AG04450 (cell line): ENCODE data around the gene EFCAB9. TPM values are rescaled to one million over a fixed set of nuclear protein-coding genes. Genes with fewer than 3 reads are reported as not detected.

ENCODE experiments used
- CTCF ChIA-PET: fragments of 300-600, 350-600 bp; formaldehyde crosslinking; extraction: SDS; loops from one replicate; lab custom pipeline; 2022; ENCODE audit warnings: antibody characterized with exemption, inconsistent platforms; lab: Charles Lee
- POLR2A ChIA-PET: fragments of 350-600 bp; formaldehyde crosslinking; extraction: SDS; loops from one replicate; lab custom pipeline; 2021; ENCODE audit warnings: antibody characterized with exemption, inconsistent platforms; lab: Yijun Ruan, JAX
- DNase-seq: peaks from one replicate; pipeline ENCODE4 v3.0.0-alpha.2; 2011; ENCODE audit warnings: low read depth, low spot score
- H3K27ac ChIP-seq: one replicate; pipeline ENCODE4 v1.5.1; 2012; ENCODE audit warnings: low read depth, low read length, control low read depth
- H3K27me3 ChIP-seq: one replicate; pipeline ENCODE4 v1.6.0; 2012; ENCODE audit warnings: low read length; ENCODE audit not compliant: control insufficient read depth, insufficient read depth
- H3K4me3 ChIP-seq: 2 replicates; pipeline ENCODE4 v1.5.1; 2011; ENCODE audit warnings: mild to moderate bottlenecking, low read depth, low read length, control low read depth
- H3K9me3 ChIP-seq: 2 replicates; pipeline ENCODE4 v1.5.1; 2012; ENCODE audit warnings: low read length; ENCODE audit not compliant: control insufficient read depth, insufficient read depth
- polyA plus RNA-seq: library from polyadenylated mRNA; depleted of rRNA; stranded (reverse); fragments of >200 nt; gene quantifications from 2 replicates; pipeline ENCODE4 v1.2.3, GENCODE V29; 2011; rRNA removed
- small RNA-seq: library from RNA; depleted of rRNA; stranded (forward); fragments of <200 nt; gene quantifications from one replicate; pipeline ENCODE3, GENCODE V24; 2012; ENCODE audit warnings: low read depth; ENCODE audit not compliant: insufficient read length
- TF ChIP-seq, protein P1 (sequence below): IDR thresholded peaks from 2 replicates; pipeline ENCODE4 v1.5.1; 2011; ENCODE audit warnings: low read depth, low read length, control low read depth, inconsistent platforms

The EFCAB9 gene
- polyA plus RNA-seq, 1 experiment = not detected

DNA sequence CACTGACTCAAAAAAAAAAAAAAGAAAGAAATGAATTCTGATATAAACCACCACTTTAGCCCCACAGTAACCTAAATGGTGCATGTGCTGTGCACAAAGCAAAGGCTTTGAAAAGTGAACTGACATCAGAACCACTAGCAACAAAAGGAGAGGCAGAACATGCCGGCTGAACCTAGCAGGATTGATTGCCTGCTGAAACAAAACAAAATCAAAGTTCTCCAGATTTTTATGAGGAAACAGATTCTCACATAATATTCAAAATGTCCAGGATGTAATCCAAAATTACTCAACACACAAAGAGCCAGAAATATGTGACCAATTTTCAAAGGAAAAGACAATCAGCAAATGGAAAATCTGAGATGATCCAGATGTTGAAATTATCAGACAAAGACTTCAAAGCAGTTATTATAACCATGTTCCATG is 51.7 kb downstream of the EFCAB9 start:
- H3K4me3 ChIP-seq = no peak overlapping the region
- no peaks in the 10 kb centered on the region for H3K27me3 ChIP-seq
- TF ChIP-seq, protein P1, sequence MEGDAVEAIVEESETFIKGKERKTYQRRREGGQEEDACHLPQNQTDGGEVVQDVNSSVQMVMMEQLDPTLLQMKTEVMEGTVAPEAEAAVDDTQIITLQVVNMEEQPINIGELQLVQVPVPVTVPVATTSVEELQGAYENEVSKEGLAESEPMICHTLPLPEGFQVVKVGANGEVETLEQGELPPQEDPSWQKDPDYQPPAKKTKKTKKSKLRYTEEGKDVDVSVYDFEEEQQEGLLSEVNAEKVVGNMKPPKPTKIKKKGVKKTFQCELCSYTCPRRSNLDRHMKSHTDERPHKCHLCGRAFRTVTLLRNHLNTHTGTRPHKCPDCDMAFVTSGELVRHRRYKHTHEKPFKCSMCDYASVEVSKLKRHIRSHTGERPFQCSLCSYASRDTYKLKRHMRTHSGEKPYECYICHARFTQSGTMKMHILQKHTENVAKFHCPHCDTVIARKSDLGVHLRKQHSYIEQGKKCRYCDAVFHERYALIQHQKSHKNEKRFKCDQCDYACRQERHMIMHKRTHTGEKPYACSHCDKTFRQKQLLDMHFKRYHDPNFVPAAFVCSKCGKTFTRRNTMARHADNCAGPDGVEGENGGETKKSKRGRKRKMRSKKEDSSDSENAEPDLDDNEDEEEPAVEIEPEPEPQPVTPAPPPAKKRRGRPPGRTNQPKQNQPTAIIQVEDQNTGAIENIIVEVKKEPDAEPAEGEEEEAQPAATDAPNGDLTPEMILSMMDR = no peak
- DNase-seq = no peak
- POLR2A ChIA-PET = no interaction called here
- no peaks in the 10 kb centered on the region for H3K9me3 ChIP-seq
- no peak overlapping the region for H3K27ac ChIP-seq
- CTCF ChIA-PET = interaction anchor here (0.9 kb wide), 1 partner anchor 57 kb away, joined by 3 read pairs; no protein-coding TSS in a partner anchor

DNA sequence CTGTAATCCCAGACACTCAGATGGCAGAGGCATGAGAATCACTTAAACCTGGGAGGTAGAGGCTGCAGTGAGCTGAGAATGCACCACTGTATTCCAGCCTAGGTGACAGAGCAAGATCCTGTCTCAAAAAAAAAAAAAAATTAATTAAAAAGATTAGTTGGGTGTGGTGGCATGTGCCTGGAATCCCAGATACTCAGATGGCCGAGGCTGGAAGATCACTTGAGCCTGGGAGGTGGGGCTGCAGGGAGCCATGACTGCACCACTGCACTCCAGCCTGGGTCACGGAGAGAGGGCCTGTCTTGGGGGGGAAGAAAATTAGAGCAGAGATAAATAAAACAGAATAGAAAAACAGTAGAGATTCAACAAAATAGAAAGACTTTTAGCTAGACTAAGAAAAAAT is 54.7 kb downstream of the EFCAB9 start:
- ChIA-PET CTCF (no interaction called here), POLR2A (interaction anchor here (0.7 kb wide), 1 partner anchor 16 kb away, joined by 8 read pairs; no protein-coding TSS in a partner anchor)
- Histone ChIP-seq H3K27me3 (no peaks in the 10 kb centered on the region), H3K27ac (no peak overlapping the region), H3K4me3 (no peak overlapping the region), H3K9me3 (peaks cover 7% of the 10 kb centered on the region)
- TF ChIP-seq, protein P1 = no peak
- DNase-seq = no peak

DNA sequence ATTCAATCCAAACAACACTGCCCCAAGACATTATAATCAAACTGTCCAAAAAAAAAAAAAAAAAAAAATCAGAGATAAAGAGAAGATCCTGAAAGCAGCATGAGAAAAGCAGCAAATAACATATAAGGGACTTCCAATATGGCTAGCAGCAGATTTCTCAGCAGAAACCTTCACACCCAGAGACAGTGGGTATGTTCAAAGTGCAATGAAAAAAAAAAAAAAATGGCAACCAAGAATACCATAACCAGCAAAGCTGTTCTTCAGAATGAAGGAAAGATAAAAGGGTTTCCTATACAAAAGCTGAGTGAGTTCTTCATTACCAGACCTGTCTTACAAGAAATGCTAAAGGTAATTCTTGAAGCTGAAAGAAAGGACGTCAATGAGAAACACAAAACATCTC is 57.4 kb downstream of the EFCAB9 start:
- TF ChIP-seq, protein P1 = no peak

DNA sequence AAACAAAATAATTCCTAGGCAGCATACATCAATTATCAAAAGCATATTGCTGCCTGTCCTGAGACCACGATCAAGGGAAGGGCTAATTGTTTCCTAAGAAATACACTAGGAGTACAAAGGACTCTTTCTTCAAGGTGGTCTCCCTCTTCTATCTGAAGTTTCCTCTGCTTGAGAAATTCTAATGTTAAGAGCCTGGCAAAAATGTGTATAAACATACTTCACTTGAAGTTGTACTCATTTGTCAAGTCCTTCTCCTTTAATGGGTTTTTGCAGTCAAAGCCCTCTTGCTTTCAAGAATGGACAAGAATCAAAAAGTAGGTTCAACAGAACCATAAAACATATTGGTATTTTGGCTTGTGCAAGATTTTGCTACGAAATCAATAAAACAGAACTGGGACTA is 58.5 kb downstream of the EFCAB9 start:
- ChIA-PET CTCF (no interaction called here), POLR2A (no interaction called here)
- TF ChIP-seq, protein P1 = no peak

More for the DNA sequence above, 57.4 kb downstream of the EFCAB9 start:
- ChIA-PET POLR2A (no interaction called here), CTCF (interaction anchor here (1.3 kb wide), 1 partner anchor 31 kb away, joined by 4 read pairs; no protein-coding TSS in a partner anchor)
- no peak for DNase-seq
- Histone ChIP-seq H3K27me3 (no peaks in the 10 kb centered on the region), H3K9me3 (peaks cover 10% of the 10 kb centered on the region), H3K27ac (no peak overlapping the region), H3K4me3 (no peak overlapping the region)

More for the DNA sequence above, 58.5 kb downstream of the EFCAB9 start:
- Histone ChIP-seq H3K27me3 (no peaks in the 10 kb centered on the region), H3K4me3 (no peak overlapping the region), H3K9me3 (peaks cover 10% of the 10 kb centered on the region), H3K27ac (no peak overlapping the region)
- DNase-seq = no peak

Small RNA genes lying within 50 kb of the gene (small RNA-seq; reads per million reads assigned to genes)
- gene RF00191 = not detected

Other genes starting within 250 kb of the EFCAB9 start
- gene FBXW11, start 187.5 kb upstream of the EFCAB9 start, polyA plus RNA-seq = 68.1 and 77.1 TPM in 2 replicates
- gene STK10, start 5.9 kb upstream of the EFCAB9 start, polyA plus RNA-seq = 7.8 and 10.8 TPM in 2 replicates
- 30.2 and 33.3 TPM in 2 replicates for gene UBTD2, start 89.6 kb downstream of the EFCAB9 start, polyA plus RNA-seq